Skeletal muscle satellite cell (primary cell): ENCODE data around the gene ZFP62. TPM values are rescaled to one million over a fixed set of nuclear protein-coding genes. Genes with fewer than 3 reads are reported as not detected.
"Not testable (repeated sequence)": the region's sequence is repeated elsewhere in the genome, so short reads cannot be mapped to it uniquely, and the experiment has no call there.

ENCODE experiments used
- H3K27me3 ChIP-seq: 2 replicates; pipeline ENCODE4 v1.7.0; 2013; ENCODE audit warnings: low read length; ENCODE audit not compliant: control insufficient read depth, insufficient read depth
- H3K36me3 ChIP-seq: 2 replicates; pipeline ENCODE4 v1.7.0; 2013; ENCODE audit warnings: mild to moderate bottlenecking, control low read depth, low read length; ENCODE audit not compliant: insufficient read depth
- H3K4me1 ChIP-seq: 2 replicates; pipeline ENCODE4 v1.7.0; 2013; ENCODE audit warnings: low read length; ENCODE audit not compliant: control insufficient read depth, insufficient read depth
- H3K4me2 ChIP-seq: 2 replicates; pipeline ENCODE4 v1.7.0; 2013; ENCODE audit warnings: mild to moderate bottlenecking, low read length
- H3K4me3 ChIP-seq: 2 replicates; pipeline ENCODE4 v1.7.0; 2013; ENCODE audit warnings: low read length
- H3K9ac ChIP-seq: 2 replicates; pipeline ENCODE4 v1.7.0; 2013; ENCODE audit warnings: mild to moderate bottlenecking, low read depth, low read length, moderate library complexity
- H3K9me3 ChIP-seq: replicated peaks from 2 replicates; pipeline ENCODE4 v1.7.0; 2013; ENCODE audit warnings: mild to moderate bottlenecking, control low read depth, low read length
- total RNA-seq: library from RNA; depleted of rRNA; stranded (reverse); fragments of >200 nt; gene quantifications from 2 replicates; pipeline ENCODE4 v1.2.3, GENCODE V29; 2012; rRNA removed

The ZFP62 gene
- total RNA-seq = 11.7 and 14.0 TPM in 2 replicates

GRCh38 chr5:180860887-180861822 lies at the start of gene ZFP62:
ZFP62 (minus strand) TSS chr5:180861276; CDS start chr5:180861219, 57 bp downstream.
- Histone ChIP-seq H3K36me3 (peaks cover 2% of the 10 kb centered on the region), H3K9me3 (no peaks in the 10 kb centered on the region), H3K4me2 (peak within 1 kb of the TSS; percentile 96), H3K4me3 (peak within 1 kb of the TSS; percentile 99), H3K27me3 (no peaks in the 10 kb centered on the region), H3K4me1 (peaks cover 7% of the 10 kb centered on the region), H3K9ac (peak within 1 kb of the TSS; percentile 97)

GRCh38 chr5:180910735-180911134 lies 49.7 kb upstream of the ZFP62 start:
- no peak overlapping the region for H3K9ac ChIP-seq
- H3K4me1 ChIP-seq = no peaks in the 10 kb centered on the region
- H3K27me3 ChIP-seq = no peaks in the 10 kb centered on the region
- no peaks in the 10 kb centered on the region for H3K9me3 ChIP-seq
- no peak overlapping the region for H3K4me2 ChIP-seq
- H3K4me3 ChIP-seq = no peak overlapping the region
- H3K36me3 ChIP-seq = no peaks in the 10 kb centered on the region

DNA sequence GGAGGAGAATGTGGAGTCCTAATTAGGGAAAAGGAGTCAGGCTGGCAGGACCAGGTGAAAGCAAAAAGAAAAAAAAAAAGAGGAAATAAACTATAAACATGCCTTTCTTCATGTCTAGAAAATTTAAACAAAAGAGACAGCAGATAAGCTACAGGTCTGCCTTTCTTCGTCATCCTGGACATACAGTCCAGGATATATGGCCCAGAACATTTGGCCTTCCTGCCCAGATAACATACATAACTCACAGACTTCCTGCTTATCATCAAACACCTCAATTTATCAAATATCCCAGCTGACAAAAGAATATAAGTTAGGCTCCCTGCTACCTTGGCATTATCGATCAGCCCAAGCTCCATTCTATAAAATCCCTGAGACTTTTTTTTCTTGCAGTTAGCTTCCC lies 49.1 kb upstream of the ZFP62 start:
- no peaks in the 10 kb centered on the region for H3K4me1 ChIP-seq
- no peak overlapping the region for H3K4me3 ChIP-seq
- no peaks in the 10 kb centered on the region for H3K9me3 ChIP-seq
- no peaks in the 10 kb centered on the region for H3K36me3 ChIP-seq
- no peak overlapping the region for H3K9ac ChIP-seq
- no peak overlapping the region for H3K4me2 ChIP-seq
- H3K27me3 ChIP-seq = no peaks in the 10 kb centered on the region

GRCh38 chr5:180909782-180910181 lies 48.7 kb upstream of the ZFP62 start:
- Histone ChIP-seq H3K27me3 (no peaks in the 10 kb centered on the region), H3K4me2 (no peak overlapping the region), H3K4me3 (no peak overlapping the region), H3K36me3 (no peaks in the 10 kb centered on the region), H3K9me3 (no peaks in the 10 kb centered on the region), H3K4me1 (no peaks in the 10 kb centered on the region), H3K9ac (no peak overlapping the region)

DNA sequence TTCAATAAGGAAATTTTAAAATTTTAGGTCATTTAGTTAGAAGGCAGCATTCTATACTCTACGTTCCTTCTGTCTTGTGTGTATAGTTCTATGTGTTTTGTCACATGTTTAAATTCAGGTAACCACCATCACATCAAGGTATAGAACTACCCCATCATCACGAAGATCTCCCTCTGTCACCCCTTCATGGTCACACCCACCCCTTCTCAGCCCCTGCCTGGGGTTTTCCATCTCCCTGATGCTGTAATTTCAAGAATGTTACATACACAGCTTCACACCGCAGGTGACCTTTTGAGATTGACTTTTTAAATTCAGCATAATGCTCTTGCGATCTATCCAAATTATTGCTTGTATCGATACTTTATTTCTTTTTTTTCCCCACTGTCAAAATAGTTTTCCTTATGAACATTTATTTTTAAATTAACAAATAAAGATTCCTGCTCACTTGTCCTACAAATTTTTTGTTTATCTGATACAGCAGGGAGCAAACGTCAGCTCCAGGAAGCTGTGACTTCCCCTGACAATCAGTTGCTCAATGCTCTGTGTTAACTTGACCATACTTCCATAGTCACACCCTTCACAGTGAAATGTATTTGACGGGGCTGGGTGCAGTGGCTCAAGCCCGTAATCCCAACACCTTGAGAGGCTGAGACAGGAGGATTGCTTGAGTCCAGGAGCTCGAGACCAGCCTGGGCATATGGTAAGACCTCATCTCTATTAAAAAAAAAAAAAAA lies 48.1 kb upstream of the ZFP62 start:
- H3K4me1 ChIP-seq = no peaks in the 10 kb centered on the region
- no peaks in the 10 kb centered on the region for H3K27me3 ChIP-seq
- no peaks in the 10 kb centered on the region for H3K36me3 ChIP-seq
- no peak overlapping the region for H3K9ac ChIP-seq
- no peak overlapping the region for H3K4me3 ChIP-seq
- no peak overlapping the region for H3K4me2 ChIP-seq
- no peaks in the 10 kb centered on the region for H3K9me3 ChIP-seq

DNA sequence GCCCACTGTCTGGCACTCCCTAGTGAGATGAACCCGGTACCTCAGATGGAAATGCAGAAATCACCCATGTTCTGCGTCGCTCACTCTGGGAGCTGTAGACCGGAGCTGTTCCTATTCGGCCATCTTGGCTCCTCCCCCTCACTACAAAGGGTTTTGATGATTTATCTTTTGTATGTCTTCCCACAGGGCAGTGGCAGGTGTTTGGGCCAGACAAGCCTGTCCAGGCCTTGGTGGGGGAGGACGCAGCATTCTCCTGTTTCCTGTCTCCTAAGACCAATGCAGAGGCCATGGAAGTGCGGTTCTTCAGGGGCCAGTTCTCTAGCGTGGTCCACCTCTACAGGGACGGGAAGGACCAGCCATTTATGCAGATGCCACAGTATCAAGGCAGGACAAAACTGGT lies 47.3 kb upstream of the ZFP62 start:
- Histone ChIP-seq H3K4me3 (no peak overlapping the region), H3K27me3 (no peaks in the 10 kb centered on the region), H3K4me1 (no peaks in the 10 kb centered on the region), H3K9ac (no peak overlapping the region), H3K4me2 (no peak overlapping the region), H3K9me3 (no peaks in the 10 kb centered on the region), H3K36me3 (no peaks in the 10 kb centered on the region)

DNA sequence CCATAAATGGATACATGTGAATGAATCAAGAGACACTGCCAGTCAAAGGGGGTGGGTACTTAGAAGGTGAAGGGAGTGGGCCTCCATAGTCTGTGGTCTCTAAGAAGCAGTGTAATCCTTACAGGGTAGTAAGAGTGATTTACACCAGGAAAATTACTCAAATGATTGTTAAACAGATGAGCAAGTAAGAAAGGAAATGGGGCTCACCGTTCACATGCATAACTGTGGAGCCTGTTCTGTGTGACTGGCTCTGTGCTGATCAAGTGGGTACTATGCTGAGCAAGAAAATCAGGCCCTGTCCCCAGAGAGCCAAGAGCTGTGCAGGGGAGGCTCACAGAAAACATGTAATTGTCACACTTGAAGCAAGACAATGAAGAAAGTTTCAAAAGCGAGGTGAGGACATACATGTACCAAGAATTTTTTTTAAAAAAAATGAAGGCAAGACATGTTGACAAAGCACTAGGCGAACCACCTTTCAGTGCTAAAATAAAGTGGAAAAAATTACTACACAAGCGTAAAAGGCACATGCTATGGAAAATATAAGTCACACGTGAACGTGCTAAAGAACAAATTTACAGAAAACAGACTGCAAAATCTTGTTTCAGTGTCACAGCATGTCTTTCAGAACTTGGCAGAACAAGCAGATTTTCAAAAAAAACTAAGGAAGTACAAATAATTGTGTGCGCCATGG lies 40.4 kb upstream of the ZFP62 start:
- Histone ChIP-seq H3K9me3 (no peaks in the 10 kb centered on the region), H3K4me2 (no peak overlapping the region), H3K27me3 (no peaks in the 10 kb centered on the region), H3K36me3 (no peaks in the 10 kb centered on the region), H3K4me3 (no peak overlapping the region), H3K4me1 (no peaks in the 10 kb centered on the region), H3K9ac (no peak overlapping the region)

- Histone ChIP-seq H3K27me3 (no peaks in the 10 kb centered on the region), H3K4me3 (no peak overlapping the region), H3K4me1 (no peaks in the 10 kb centered on the region), H3K36me3 (no peaks in the 10 kb centered on the region), H3K9ac (no peak overlapping the region), H3K9me3 (no peaks in the 10 kb centered on the region), H3K4me2 (no peak overlapping the region)
Observed at GRCh38 chr5:180900178-180900577, 39.1 kb upstream of the ZFP62 start.

GRCh38 chr5:180898621-180899246 lies 37.7 kb upstream of the ZFP62 start, which contains the start of gene BTNL8:
BTNL8 (plus strand) TSS chr5:180899159; CDS start chr5:180899311, 152 bp downstream.
- Histone ChIP-seq H3K36me3 (no peaks in the 10 kb centered on the region), H3K4me2 (no peak within 1 kb of the TSS), H3K9me3 (no peaks in the 10 kb centered on the region), H3K9ac (no peak within 1 kb of the TSS), H3K27me3 (no peaks in the 10 kb centered on the region), H3K4me3 (no peak within 1 kb of the TSS), H3K4me1 (no peaks in the 10 kb centered on the region)

DNA sequence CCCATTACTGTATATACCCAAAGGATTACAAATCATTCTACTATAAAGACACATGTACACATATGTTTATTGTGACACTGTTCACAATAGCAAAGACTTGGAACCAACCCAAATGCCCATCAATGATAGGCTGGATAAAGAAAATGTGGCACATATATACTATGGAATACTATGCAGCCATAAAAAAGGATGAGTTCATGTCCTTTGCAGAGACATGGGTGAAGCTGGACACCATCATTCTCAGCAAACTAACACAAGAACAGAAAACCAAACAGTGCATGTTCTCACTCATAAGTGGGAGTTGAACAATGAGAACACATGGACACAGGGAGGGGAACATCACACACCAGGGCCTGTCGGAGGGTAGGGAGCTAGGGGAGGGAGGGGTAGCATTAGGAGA lies 34.3 kb upstream of the ZFP62 start:
- not testable (repeated sequence) for H3K4me3 ChIP-seq, H3K27me3 ChIP-seq, H3K4me2 ChIP-seq, H3K9me3 ChIP-seq, H3K4me1 ChIP-seq, H3K36me3 ChIP-seq, H3K9ac ChIP-seq

- no peaks in the 10 kb centered on the region for H3K27me3 ChIP-seq
- no peak overlapping the region for H3K4me2 ChIP-seq
- no peaks in the 10 kb centered on the region for H3K9me3 ChIP-seq
- H3K4me1 ChIP-seq = no peaks in the 10 kb centered on the region
- no peak overlapping the region for H3K9ac ChIP-seq
- H3K4me3 ChIP-seq = no peak overlapping the region
- H3K36me3 ChIP-seq = no peaks in the 10 kb centered on the region
Observed at GRCh38 chr5:180889381-180889780, 28.3 kb upstream of the ZFP62 start.
